ENCODE measurements around the gene C19orf25. TPM values are rescaled to one million over a fixed set of nuclear protein-coding genes. Genes with fewer than 3 reads are reported as not detected.

C19orf25 gene
- total RNA-seq, 1 donor from 2014 or later = 41.9 TPM

GRCh38 chr19:1496714-1497577, 17.9 kb upstream of the C19orf25 start:
- no peak for DNase-seq (ENCODE audit: extremely low read depth, low read depth, low spot score)

DNA sequence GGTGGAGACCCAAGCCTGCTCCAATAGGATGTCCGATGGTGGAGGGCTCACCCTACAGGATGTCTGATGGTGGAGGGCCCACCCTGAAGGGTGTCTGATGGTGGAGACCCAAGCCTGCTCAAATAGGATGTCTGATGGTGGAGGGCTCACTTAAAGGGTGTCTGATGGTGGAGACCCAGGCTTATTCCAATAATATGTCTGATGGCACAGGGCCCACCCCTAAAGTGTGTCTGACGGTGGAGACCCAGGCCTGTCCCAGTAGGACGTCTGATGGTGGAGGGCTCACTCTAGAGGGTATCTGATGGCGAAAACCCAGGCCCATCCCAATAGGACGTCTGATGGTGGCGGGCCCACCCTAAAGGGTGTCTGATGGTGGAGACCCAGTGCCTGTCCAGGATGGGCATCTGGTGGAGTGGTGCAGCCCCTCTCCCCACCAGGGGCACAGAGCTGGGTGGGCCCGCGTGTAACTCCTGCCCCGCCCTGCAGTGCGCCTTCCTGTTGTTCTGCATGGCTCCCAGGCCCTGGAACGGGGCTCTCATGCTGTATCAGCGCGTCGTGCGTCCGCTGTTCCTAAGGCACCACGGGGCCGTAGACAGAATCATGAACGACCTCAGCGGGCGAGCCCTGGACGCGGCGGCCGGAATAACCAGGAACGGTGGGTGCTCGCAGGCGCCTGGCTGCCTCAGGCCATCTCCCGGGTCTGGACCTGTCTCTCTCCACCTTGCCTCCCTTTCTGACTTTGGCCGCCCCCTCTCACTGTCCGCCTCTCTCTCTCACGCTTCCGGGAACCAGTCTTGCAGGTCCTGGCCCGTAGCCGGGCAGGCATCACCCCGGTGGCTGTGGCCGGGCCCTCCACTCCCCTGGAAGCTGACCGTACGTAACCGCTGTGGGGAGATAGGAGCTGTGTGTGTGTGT, 17.0 kb upstream of the C19orf25 start:
- DNase-seq (ENCODE audit: extremely low read depth, low read depth, low spot score) = no peak

DNA sequence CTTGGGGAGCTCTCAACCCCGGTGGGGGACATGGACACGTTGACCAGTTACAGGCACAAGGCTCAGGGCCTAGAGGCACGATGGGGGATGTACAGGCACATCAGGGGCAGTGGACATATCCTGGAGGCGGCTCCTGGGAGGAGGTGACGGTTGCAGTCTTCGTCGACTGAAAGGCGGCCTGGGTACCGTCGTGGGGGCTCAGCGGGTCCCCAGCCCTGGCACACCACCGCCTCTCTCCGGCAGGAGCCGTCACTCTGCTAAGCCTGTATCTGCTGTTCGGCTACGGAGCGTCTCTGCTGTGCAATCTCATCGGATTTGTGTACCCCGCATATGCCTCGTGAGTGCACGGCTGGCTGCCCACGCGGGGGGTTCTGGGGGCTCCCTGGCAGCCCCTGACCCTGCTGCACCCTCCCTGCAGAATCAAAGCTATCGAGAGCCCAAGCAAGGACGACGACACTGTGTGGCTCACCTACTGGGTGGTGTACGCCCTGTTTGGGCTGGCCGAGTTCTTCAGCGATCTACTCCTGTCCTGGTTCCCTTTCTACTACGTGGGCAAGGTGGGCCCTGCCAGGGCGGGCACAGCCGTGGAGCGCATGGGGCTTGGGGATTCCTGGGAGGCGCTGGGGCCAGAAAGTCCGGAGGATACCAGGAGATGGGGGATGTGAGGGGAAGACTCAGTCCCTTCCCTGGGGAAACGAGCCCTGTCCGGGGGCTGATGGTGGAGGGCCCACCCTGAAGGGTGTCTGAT, 16.2 kb upstream of the C19orf25 start:
- DNase-seq (ENCODE audit: extremely low read depth, low read depth, low spot score) = no peak

DNA sequence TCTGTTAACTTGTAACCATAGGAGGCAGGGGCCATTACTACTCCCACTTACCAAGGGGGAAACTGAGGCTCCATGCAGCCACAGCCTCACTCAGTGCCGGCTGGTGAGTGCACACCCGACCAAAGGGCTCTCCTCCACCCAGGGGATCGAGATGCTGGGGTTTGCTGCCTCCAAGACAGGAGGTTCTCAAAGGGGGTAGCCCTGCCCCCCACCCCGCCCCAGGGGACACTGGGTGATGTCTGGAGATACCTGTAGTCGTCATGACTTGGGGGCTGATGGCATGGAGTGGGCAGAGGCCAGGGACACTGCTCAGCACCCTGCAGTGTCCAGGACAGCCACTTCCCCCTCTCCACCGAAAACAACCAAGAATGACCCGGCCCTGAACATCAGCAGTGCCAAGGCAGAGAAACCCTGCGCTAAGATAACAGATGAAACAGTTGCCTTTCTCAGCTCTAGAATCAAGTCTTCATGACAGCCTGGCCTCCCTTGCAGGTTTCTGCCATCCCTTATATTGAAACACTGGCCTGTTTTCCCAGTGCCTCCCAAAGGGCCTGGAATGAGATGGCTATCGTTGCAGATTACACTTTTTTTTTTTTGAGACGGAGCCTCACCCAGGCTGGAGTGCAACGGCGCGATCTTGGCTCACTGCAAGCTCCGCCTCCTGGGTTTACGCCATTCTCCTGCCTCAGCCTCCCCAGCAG, 15.2 kb upstream of the C19orf25 start:
- DNase-seq (ENCODE audit: extremely low read depth, low read depth, low spot score) = no peak

- DNase-seq (ENCODE audit: extremely low read depth, low read depth, low spot score) = no peak
These were observed 13.5 kb upstream of the C19orf25 start for GRCh38 chr19:1492474-1493006.

DNA sequence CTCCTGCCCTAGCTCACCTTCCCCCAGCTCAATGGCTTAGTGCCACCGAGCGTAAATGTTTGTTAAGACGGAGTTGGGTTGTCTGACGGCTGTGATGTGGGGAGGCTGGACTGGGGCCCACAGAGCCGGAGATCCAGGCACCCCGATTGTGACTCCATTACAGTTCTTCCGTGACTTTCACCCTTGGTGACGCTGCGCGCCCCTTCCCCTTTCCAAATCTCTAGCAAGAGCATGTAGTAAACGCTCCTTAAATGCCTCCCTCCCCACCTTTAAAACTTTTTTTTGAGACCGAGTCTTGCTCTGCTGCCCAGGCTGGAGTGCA, 12.8 kb upstream of the C19orf25 start:
- no peak for DNase-seq (ENCODE audit: extremely low read depth, low read depth, low spot score)

- DNase-seq (ENCODE audit: extremely low read depth, low read depth, low spot score) = no peak
These were observed 12.3 kb upstream of the C19orf25 start, which contains the start of gene REEP6 for GRCh38 chr19:1491114-1491848. TSS of gene REEP6 (plus strand) at chr19:1491181. CDS start at chr19:1491270, 89 bp downstream.

DNA sequence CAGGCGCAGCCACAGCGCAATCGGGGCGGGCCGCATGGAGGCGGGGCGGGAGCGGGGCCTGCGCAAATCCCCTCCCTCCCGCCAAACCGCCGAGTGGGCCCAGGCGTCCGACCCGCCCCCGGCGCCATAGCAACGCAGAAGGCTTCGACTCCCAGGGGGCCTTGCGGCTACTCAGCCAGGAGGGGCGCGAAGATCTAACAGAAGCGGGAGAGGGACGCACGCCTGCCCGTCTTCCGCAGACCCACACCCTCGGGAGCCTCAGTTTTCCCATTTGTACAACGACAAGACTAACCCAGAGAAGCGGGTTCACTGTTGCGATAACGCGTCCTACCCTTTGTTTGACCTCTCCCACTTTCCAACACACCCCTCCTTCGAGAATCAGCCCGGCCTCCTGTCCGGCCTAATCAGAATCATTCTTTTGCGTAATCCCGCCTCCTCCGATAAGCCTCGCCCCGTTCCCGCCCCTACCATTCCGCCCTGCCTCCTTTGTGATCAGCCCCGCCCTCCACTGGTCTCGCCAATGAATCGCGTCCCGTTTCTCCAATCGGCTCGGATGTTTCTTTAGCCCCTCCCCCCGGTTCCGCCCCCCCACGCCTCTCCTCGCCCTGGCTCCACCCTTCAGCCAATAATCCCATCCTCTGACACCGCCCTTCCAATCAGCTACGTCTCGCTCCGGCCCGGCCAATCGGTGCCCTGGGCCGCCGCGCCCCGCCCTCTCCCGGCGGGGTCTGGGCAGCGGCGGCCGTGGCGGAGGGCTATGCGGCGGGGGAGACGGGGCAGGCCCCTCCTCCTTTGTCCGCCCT, 11.5 kb upstream of the C19orf25 start, which contains the start of gene PCSK4:
TSS of gene PCSK4 (minus strand) at position 40 of the 803 bp plus-strand sequence. CDS start at position 36, 4 bp downstream.
- DNase-seq (ENCODE audit: extremely low read depth, low read depth, low spot score) = peak; percentile 88

DNA sequence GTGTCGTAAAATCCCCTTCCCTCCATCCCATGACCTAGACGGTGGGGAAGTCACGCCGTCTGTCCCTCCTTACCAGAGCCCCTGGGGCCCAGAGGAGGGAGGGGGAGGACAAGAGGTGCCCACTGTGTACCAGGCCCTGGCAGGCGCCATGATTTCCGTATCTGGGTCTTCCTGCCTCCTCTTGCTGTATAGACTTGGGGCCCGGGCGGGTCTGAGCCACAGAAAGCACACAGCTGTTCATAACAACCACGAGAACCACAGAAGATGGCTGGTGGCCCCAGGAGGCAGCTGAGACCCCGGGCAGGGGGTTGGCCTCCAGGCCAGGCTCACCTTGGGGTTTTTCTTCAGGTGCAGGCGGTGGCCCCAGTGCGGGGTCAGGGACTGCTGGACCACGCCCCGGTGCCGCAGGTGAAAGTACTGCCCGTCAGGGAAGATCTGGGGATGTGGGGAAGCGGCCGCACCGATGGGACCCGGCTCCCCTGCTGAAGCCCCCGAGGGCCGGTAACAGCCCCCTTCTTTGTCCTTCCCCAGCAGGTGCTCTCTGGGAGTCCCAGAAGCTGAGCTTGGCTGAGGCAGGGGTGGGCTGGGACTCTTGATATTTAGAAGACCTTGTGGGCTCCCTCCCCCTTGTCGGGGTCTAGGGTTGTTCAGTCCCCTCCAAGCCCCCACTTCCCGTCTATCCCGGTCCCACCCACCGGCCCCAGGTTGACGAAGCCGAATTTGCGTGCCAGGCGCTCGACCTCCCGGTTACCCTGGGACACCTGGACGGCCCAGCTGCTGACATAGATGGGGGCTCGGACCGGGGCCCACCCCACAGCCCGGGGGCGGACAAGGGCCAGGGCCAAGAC, 10.7 kb upstream of the C19orf25 start:
- DNase-seq (ENCODE audit: extremely low read depth, low read depth, low spot score) = no peak

DNA sequence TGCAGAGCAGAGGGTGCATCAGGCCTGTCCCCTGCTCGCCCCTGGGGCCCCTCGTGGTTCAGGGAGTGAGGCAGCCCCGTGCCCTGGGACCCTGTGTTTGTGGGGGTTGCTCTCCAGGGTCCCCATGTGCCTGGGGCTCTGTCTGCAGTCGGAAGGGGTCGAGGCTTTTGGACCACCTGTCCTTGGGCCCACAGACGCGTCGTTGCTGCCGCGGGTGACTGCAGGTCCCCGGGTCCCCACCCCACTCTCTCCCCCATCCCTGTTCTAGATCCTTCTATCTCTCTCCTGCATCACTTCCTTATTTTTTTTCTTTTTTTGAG, 9.2 kb upstream of the C19orf25 start:
- no peak for DNase-seq (ENCODE audit: extremely low read depth, low read depth, low spot score)

DNA sequence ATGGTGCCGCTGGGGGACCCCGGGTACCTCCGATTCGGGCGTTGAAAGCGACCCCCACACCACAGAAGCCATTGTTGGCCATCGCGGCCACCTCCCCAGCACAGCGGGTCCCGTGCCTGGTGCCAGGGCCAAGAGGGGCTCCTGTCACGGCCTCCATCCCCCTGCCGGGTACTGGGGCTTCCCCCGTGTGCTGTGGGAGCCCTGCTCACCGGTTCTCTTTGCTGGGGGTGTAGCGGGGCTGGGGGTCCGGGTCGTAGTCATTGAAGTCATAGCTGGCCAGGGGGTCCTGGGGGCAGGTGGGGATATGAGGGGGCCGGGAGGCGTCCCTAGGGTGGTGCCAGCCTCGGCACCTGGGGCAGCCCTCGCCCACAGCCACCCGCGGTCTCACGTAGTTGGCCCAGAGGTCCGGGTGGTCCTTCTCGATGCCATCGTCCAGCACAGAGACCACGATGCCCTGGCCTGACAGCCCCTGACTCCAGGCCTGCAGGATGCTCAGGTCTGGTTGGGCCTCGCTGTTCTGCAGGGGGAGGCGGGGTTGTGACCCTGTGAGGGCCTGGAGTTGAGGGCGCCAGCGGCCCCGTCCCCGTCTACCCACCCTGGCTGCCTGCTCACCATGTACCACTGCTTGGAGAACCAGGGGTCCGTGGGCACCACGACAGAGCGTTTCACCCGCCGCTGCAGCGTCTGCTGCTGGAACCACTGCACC, 8.7 kb upstream of the C19orf25 start:
- DNase-seq (ENCODE audit: extremely low read depth, low read depth, low spot score) = no peak

DNA sequence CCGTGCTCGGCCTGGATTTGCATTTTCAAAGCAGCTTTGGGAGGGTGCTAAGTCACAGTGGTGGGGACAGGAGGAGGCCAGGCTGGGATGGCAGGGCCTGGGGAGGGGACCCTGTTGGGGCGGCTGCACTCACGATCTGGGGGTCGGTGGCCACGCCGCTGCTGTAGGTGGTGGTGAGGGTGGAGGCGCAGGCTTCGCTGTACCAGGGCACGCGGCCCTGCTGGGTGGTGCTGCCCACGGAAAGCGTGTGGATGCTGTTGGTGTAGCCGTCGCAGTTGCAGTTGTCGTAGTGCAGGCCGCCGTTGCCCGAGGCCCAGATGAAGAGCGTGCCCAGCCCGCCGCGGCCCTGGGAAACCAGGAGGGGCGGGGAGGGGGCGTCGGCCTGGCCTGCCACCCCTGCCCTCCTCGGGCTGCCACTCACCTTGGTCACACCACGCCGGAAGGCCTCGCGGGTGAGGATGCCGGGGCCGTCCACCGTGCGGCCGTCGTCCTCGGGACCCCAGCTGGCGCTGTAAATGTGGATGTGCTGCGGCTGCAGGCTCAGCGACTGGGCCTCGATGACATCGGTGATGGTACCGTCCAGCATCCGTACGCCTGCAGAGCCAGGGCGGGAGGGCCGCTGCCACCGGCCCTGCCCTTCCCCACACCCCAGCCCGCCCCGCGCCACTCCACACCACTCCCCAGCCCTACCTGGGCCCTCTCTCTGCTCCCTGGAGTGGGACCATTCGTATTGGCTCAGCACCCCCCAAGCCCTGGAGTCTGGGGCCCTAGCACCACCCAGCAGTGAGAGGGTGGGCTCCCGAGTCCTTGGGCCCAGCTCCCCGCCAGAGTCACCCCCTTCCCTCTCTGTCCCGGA, 7.9 kb upstream of the C19orf25 start:
- DNase-seq (ENCODE audit: extremely low read depth, low read depth, low spot score) = no peak

GRCh38 chr19:1483979-1484428, 5.0 kb upstream of the C19orf25 start:
- DNase-seq (ENCODE audit: extremely low read depth, low read depth, low spot score) = no peak

- DNase-seq (ENCODE audit: extremely low read depth, low read depth, low spot score) = no peak
These were observed 4.3 kb upstream of the C19orf25 start for GRCh38 chr19:1483131-1483978.
